RWPE2 (cell line): ENCODE data around the gene ZNF414.

Experiments
- ATAC-seq: fragments of 200-7000 bp; cut with Tn5 transposase; 3 replicates; pipeline ENCODE4 v1.9.1; 2021; ENCODE audit warnings: low read depth
- DNase-seq: peaks from one replicate; pipeline ENCODE4 v3.0.0-alpha.2; 2020; ENCODE audit warnings: low spot score
- H3K27ac ChIP-seq: fragments of 450-650 bp; 2 replicates; pipeline ENCODE4 v1.5.1; 2017; ENCODE audit warnings: mild to moderate bottlenecking; ENCODE audit not compliant: poor library complexity, severe bottlenecking
- H3K27me3 ChIP-seq: fragments of 250-450 bp; sonication (Bioruptor Pico); 2 replicates; pipeline ENCODE4 v1.5.1; 2021; ENCODE audit warnings: mild to moderate bottlenecking, moderate library complexity; ENCODE audit not compliant: insufficient read depth, poor library complexity, severe bottlenecking
- H3K36me3 ChIP-seq: fragments of 250-450 bp; sonication (Bioruptor Pico); 2 replicates; pipeline ENCODE4 v1.5.1; 2020; ENCODE audit warnings: low read depth, mild to moderate bottlenecking, moderate library complexity
- H3K4me1 ChIP-seq: fragments of 250-450 bp; sonication (Bioruptor Pico); 2 replicates; pipeline ENCODE4 v1.5.1; 2021; ENCODE audit warnings: mild to moderate bottlenecking, moderate library complexity; ENCODE audit not compliant: insufficient read depth, poor library complexity, severe bottlenecking
- H3K4me3 ChIP-seq: fragments of 250-450 bp; sonication (Bioruptor Pico); 2 replicates; pipeline ENCODE4 v1.5.1; 2021; ENCODE audit warnings: mild to moderate bottlenecking, moderate library complexity; ENCODE audit not compliant: severe bottlenecking
- H3K9me3 ChIP-seq: fragments of 250-450 bp; sonication (Bioruptor Pico); 2 replicates; pipeline ENCODE4 v1.5.1; 2021; ENCODE audit warnings: mild to moderate bottlenecking, moderate library complexity; ENCODE audit not compliant: severe bottlenecking
- CTCF ChIP-seq: fragments of 450-650 bp; IDR thresholded peaks from one replicate; pipeline ENCODE4 v1.5.1; 2017; ENCODE audit warnings: mild to moderate bottlenecking, moderate library complexity; ENCODE audit not compliant: poor library complexity, severe bottlenecking

The ZNF414 gene

GRCh38 chr19:8469613-8470368, 44.2 kb downstream of the ZNF414 start:
- Histone ChIP-seq H3K27me3 (no peaks in the 10 kb centered on the region), H3K36me3 (peaks cover 100% of the 10 kb centered on the region), H3K9me3 (no peaks in the 10 kb centered on the region), H3K4me1 (no peaks in the 10 kb centered on the region), H3K27ac (no peak overlapping the region), H3K4me3 (no peak overlapping the region)
- no peak for TF ChIP-seq CTCF
- ATAC-seq (no peak), DNase-seq (no peak)

- H3K36me3 ChIP-seq = peaks cover 100% of the 10 kb centered on the region
- H3K27me3 ChIP-seq = no peaks in the 10 kb centered on the region
- H3K4me3 ChIP-seq = no peak overlapping the region
- DNase-seq (no peak), ATAC-seq (no peak)
- H3K9me3 ChIP-seq = no peaks in the 10 kb centered on the region
- H3K4me1 ChIP-seq = no peaks in the 10 kb centered on the region
- no peak overlapping the region for H3K27ac ChIP-seq
- no peak for TF ChIP-seq CTCF
Observed at GRCh38 chr19:8468761-8469373, 45.1 kb downstream of the ZNF414 start.

GRCh38 chr19:8468124-8468523, 45.8 kb downstream of the ZNF414 start:
- ATAC-seq = no peak
- Histone ChIP-seq H3K27me3 (no peaks in the 10 kb centered on the region), H3K27ac (no peak overlapping the region)

GRCh38 chr19:8466018-8466417, 47.9 kb downstream of the ZNF414 start:
- Histone ChIP-seq H3K27ac (no peak overlapping the region), H3K27me3 (no peaks in the 10 kb centered on the region), H3K4me1 (no peaks in the 10 kb centered on the region), H3K4me3 (no peak overlapping the region), H3K9me3 (no peaks in the 10 kb centered on the region), H3K36me3 (peaks cover 100% of the 10 kb centered on the region)
- no peak for TF ChIP-seq CTCF
- ATAC-seq = no peak
- DNase-seq = no peak

More at GRCh38 chr19:8468124-8468523, 45.8 kb downstream of the ZNF414 start:
- Histone ChIP-seq H3K4me1 (no peaks in the 10 kb centered on the region), H3K9me3 (no peaks in the 10 kb centered on the region), H3K4me3 (no peak overlapping the region), H3K36me3 (peaks cover 100% of the 10 kb centered on the region)
- no peak for TF ChIP-seq CTCF
- DNase-seq = no peak

- H3K9me3 ChIP-seq = no peaks in the 10 kb centered on the region
- H3K27me3 ChIP-seq = no peaks in the 10 kb centered on the region
- peaks cover 91% of the 10 kb centered on the region for H3K36me3 ChIP-seq
- H3K4me3 ChIP-seq = no peak overlapping the region
- no peak overlapping the region for H3K27ac ChIP-seq
- H3K4me1 ChIP-seq = peaks cover 19% of the 10 kb centered on the region
- TF ChIP-seq CTCF = no peak
- ATAC-seq (no peak), DNase-seq (no peak)
Observed at GRCh38 chr19:8463365-8463764, 50.6 kb downstream of the ZNF414 start.
